Measurements from ENCODE around the gene NCOA3.
A peak's percentile ranks its signal among the peaks of the same experiment; 100 is the strongest.
"Not testable (repeated sequence)": the region's sequence is repeated elsewhere in the genome, so short reads cannot be mapped to it uniquely, and the experiment has no call there.

The NCOA3 gene

DNA sequence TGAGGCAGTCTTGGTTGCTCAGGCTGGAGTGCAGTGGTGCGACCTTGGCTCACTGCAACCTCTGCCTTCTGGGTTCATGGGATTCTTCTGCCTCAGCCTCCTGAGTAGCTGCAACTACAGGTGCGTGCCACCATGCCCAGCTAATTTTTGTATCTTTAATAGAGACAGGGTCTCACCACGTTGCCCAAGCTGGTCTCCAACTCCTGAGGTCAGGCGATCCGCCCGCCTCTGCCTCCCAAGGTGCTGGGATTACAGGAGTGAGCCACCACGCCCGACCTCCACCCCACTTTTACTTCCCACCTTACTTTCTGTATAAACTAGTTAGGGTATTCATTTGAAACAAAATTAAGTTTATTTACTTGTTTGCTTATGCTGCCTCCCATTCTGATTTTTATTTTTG, 86.5 kb downstream of the NCOA3 start:
- DNase-seq (ENCODE audit: insufficient read length, low spot score): no peak
- FAIRE-seq: no peak

DNA sequence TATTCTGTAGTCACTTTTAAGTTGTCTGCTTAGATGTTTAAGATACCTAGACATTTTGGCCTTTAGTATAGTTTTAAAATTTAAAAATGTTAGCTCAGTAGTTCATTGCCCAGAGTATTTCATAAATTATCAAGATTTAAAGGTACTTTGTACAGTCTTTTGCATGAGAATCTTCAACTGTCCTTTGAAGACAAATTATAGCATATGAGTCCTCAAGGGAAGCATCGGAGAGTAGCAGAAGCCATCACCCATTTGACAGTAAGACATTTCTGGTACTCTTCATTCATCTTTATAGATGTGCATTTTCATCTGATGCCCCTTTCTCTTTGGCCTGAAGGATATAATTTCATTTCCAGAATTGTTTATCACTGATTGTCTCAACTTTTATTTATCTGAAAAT, 89.5 kb downstream of the NCOA3 start:
- FAIRE-seq (no peak), DNase-seq (ENCODE audit: insufficient read length, low spot score) (no peak)

DNA sequence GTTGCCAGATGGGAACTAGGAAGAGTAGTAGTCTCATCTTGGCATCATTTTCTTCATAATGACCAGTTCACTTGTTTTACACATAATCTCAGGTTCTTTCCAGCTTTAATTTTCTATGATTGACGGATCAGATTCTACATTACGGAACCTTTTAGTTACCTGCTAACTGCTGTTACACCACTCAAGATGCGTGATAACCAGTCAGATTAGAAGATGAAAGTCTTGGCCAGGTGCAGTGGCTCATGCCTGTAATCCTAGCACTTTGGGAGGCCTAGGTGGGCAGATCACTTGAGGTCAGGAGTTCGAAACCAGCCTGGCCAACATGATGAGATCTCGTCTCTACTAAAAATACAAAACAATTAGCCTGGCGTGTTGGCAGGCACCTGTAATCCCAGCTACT, 92.5 kb downstream of the NCOA3 start:
- DNase-seq (ENCODE audit: insufficient read length, low spot score): no peak
- no peak for FAIRE-seq

- not testable (repeated sequence) for FAIRE-seq; DNase-seq (ENCODE audit: insufficient read length, low spot score)
These were observed 93.5 kb downstream of the NCOA3 start for GRCh38 chr20:47595138-47595537.

- FAIRE-seq (no peak), DNase-seq (ENCODE audit: insufficient read length, low spot score) (no peak)
These were observed 94.4 kb downstream of the NCOA3 start for GRCh38 chr20:47596003-47596571.

GRCh38 chr20:47597090-47597489, 95.4 kb downstream of the NCOA3 start:
- DNase-seq (ENCODE audit: insufficient read length, low spot score) (no peak), FAIRE-seq (no peak)

DNA sequence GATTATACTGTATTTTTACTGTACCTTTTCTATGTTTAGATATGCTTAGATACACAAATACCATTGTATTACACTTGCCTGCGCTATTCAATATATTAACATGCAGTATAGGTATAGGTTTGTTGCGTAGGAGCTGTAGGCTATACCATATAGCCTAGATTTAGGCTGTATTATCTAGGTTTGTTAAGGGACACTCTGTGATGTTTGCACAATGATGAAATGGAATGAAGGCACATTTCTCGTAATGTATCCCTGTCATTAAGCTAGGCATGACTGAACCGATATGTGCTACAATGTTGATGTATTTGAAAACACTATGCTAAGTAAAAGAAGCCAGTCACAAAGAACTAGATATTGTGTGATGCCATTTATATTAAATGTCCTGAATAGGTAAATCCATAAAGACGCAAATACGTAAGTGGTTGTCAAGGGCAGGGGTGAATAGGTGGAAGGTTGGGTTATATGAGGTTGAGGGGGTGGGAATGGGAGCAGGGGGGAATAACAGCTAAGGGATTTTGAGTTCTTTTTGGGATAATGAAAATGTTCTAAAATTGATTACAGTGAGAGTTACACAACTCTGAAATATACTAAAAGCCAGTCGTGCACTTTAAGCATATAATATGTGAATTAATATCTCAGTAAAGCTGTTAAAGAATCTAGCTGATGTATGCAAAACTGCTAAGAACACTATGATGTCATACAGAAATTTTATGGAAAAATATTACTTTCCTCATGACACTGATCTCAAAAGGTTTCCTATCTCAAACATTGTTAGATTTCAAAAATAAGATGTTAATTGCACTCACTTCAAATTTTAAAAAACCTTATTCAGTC, 97.4 kb downstream of the NCOA3 start:
- FAIRE-seq: no peak
- DNase-seq (ENCODE audit: insufficient read length, low spot score): no peak

GRCh38 chr20:47600967-47601547, 99.4 kb downstream of the NCOA3 start:
- FAIRE-seq (no peak), DNase-seq (ENCODE audit: insufficient read length, low spot score) (no peak)

DNA sequence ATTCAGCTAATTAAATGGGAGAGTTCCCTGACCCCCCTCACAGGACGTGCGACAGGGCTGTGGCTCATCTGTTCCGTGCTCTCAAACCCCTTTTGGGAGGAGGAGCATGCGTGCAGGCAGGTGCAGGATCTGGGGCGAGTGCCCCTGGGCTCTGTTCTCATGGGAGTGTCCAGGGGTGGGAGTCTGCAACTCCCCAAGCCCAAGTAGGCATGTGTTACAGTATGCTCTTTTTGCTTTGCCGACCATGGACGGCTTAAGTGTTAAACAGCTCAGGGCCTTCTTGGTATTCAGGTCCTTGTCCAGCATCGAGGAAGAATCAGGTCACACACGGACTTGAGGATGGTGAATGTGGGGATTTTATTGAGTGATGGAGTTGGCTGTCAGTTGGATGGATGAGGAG, 101.6 kb downstream of the NCOA3 start:
- FAIRE-seq: no peak
- DNase-seq (ENCODE audit: insufficient read length, low spot score): no peak

GRCh38 chr20:47605673-47606413, 104.2 kb downstream of the NCOA3 start:
- no peak for DNase-seq (ENCODE audit: insufficient read length, low spot score)
- FAIRE-seq: no peak

GRCh38 chr20:47606414-47606982, 104.8 kb downstream of the NCOA3 start:
- DNase-seq (ENCODE audit: insufficient read length, low spot score) (no peak), FAIRE-seq (no peak)

- no peak for DNase-seq (ENCODE audit: insufficient read length, low spot score)
- FAIRE-seq: no peak
These were observed 105.4 kb downstream of the NCOA3 start for GRCh38 chr20:47606983-47607613.

GRCh38 chr20:47609001-47609400, 107.3 kb downstream of the NCOA3 start:
- DNase-seq (ENCODE audit: insufficient read length, low spot score) (no peak), FAIRE-seq (no peak)

- peak; percentile 8 for FAIRE-seq
- peak; percentile 33 for DNase-seq (ENCODE audit: insufficient read length, low spot score)
These were observed 108.7 kb downstream of the NCOA3 start for GRCh38 chr20:47610247-47610944.

DNA sequence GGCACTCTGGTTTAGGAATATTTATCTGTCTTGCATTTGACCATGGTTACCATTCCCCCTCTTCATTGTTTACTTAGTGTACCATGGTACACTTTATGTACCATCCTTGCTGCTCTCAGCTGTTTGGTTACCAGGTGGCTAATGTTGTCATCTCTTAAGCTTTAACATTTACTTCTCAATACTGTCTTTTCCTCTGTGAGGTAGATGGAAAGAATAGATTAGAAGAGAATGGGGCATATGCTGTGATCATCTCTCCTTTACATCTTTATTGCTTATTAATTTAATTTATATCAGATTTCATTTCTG, 109.2 kb downstream of the NCOA3 start:
- no peak for DNase-seq (ENCODE audit: insufficient read length, low spot score)
- no peak for FAIRE-seq

DNA sequence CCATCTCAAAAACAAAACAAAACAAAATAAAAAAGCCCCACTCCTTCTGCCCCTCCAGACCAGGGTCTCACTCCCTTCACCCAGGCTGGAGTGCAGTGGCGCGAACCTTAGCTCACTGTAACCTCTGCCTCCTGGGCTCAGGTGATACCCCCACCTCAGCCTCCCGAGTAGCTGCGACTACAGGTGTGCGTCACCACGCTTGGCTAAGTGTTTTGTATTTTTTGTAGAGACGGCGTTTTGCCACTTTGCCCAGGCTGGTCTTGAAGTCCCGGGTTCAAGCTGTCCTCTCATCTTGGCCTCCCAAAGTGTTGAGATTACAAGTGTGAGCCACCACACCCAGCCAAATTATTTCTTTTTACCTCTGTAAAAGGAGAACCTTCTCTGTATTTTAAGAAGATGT, 110.1 kb downstream of the NCOA3 start:
- FAIRE-seq (no peak), DNase-seq (ENCODE audit: insufficient read length, low spot score) (no peak)

- FAIRE-seq (no peak), DNase-seq (ENCODE audit: insufficient read length, low spot score) (no peak)
These were observed 111.0 kb downstream of the NCOA3 start for GRCh38 chr20:47612670-47613069.

DNA sequence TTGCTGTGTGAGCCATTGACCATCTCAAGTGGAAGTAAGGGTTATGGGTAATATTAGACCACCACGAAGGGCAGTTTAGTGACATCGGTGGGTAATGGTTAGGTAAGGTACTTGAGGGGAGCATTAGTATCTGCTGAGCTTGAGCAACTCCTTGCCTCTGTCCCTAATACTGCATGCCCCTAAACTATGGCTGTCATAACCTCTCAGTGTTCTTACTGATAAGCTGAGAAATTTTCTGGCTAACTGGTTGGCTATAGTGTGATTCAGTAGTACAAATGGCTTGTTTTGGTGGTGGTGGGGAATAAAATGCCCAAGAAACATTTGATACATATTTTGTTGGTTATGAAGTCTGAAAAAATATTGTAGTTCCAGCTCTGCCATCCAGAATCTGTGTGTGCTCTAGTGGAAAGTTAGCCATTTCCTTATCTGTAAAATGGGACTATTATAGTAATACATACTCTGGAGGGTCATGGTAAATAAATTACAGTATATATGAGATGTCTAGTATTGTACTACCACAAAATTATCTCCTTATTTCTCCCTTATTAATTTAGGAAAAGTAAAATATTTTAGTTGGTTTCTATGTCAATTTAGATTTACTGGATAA, 113.1 kb downstream of the NCOA3 start:
- no peak for FAIRE-seq
- DNase-seq (ENCODE audit: insufficient read length, low spot score): no peak

GRCh38 chr20:47618479-47618878, 116.8 kb downstream of the NCOA3 start:
- FAIRE-seq (no peak), DNase-seq (ENCODE audit: insufficient read length, low spot score) (no peak)
